ENCODE measurements around the gene CYGB.

Gene CYGB

GRCh38 chr17:76545918-76546555 lies 8.5 kb upstream of the CYGB start:
- no peak for TF ChIP-seq CTCF (IDR thresholded peaks at IDR 0.05; ENCODE audit: insufficient read depth, low read depth, low read length, missing control alignments)
- no peak for DNase-seq (ENCODE audit: low read depth)
- H3K4me3 ChIP-seq (ENCODE audit: low read length), result no peak overlapping the region

GRCh38 chr17:76544546-76545365 lies 7.2 kb upstream of the CYGB start:
- no peak for TF ChIP-seq CTCF (IDR thresholded peaks at IDR 0.05; ENCODE audit: insufficient read depth, low read depth, low read length, missing control alignments)
- H3K4me3 ChIP-seq (ENCODE audit: low read length), result no peak overlapping the region
- DNase-seq (ENCODE audit: low read depth), result no peak

- no peak for DNase-seq (ENCODE audit: low read depth)
- TF ChIP-seq CTCF (IDR thresholded peaks at IDR 0.05; ENCODE audit: insufficient read depth, low read depth, low read length, missing control alignments), result no peak
- H3K4me3 ChIP-seq (ENCODE audit: low read length), result no peak overlapping the region
Measured at GRCh38 chr17:76543826-76544545, 6.5 kb upstream of the CYGB start.

- no peak for DNase-seq (ENCODE audit: low read depth)
- no peak for TF ChIP-seq CTCF (IDR thresholded peaks at IDR 0.05; ENCODE audit: insufficient read depth, low read depth, low read length, missing control alignments)
- no peak overlapping the region for H3K4me3 ChIP-seq (ENCODE audit: low read length)
Measured at GRCh38 chr17:76543482-76543825, 5.9 kb upstream of the CYGB start.

- no peak overlapping the region for H3K4me3 ChIP-seq (ENCODE audit: low read length)
Measured at GRCh38 chr17:76542984-76543383, 5.5 kb upstream of the CYGB start.

GRCh38 chr17:76542566-76542971 lies 5.1 kb upstream of the CYGB start:
- H3K4me3 ChIP-seq (ENCODE audit: low read length), result no peak overlapping the region
- no peak for DNase-seq (ENCODE audit: low read depth)
- TF ChIP-seq CTCF (IDR thresholded peaks at IDR 0.05; ENCODE audit: insufficient read depth, low read depth, low read length, missing control alignments), result no peak

More at GRCh38 chr17:76542984-76543383, 5.5 kb upstream of the CYGB start:
- no peak for DNase-seq (ENCODE audit: low read depth)
- no peak for TF ChIP-seq CTCF (IDR thresholded peaks at IDR 0.05; ENCODE audit: insufficient read depth, low read depth, low read length, missing control alignments)
